LNCAP (cell line): ENCODE measurements around the gene HOXB2.

Experiments used
- TF ChIP-seq, protein P1 (sequence below): fragments of 450-650 bp; IDR thresholded peaks from 2 replicates; pipeline ENCODE4 v1.5.1; 2017; ENCODE audit warnings: mild to moderate bottlenecking

Gene HOXB2

DNA sequence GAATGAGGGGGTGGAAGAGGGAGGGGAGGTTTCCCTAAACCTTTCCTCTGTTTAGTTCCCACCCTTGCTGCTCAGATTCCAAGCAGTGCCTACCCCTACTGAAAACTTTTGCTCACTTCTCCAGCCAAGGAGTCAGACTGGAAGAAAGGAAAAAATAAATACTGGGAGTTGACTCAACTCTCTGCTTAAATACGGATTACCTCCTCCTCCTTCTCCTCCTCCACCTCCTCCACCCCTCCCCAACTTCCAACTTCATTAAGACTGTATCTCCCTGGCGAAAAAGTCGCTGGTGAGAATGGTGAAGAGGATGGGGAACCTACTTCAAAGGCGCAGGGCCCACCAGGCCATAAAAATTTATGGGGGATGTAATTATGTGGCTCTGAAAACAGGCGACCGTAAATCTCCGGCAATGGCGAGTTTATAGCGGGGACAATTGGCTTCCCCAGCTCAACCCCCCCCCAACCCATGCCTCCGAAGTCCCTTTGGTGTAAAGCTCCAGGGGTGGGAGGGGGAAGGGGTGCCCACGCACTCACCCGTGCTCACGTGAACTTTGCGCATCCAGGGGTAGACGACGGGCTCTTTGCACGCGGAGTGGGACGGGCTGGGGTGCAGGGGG is 32.5 kb upstream of the HOXB2 start:
- TF ChIP-seq, protein P1, sequence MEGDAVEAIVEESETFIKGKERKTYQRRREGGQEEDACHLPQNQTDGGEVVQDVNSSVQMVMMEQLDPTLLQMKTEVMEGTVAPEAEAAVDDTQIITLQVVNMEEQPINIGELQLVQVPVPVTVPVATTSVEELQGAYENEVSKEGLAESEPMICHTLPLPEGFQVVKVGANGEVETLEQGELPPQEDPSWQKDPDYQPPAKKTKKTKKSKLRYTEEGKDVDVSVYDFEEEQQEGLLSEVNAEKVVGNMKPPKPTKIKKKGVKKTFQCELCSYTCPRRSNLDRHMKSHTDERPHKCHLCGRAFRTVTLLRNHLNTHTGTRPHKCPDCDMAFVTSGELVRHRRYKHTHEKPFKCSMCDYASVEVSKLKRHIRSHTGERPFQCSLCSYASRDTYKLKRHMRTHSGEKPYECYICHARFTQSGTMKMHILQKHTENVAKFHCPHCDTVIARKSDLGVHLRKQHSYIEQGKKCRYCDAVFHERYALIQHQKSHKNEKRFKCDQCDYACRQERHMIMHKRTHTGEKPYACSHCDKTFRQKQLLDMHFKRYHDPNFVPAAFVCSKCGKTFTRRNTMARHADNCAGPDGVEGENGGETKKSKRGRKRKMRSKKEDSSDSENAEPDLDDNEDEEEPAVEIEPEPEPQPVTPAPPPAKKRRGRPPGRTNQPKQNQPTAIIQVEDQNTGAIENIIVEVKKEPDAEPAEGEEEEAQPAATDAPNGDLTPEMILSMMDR: no peak

DNA sequence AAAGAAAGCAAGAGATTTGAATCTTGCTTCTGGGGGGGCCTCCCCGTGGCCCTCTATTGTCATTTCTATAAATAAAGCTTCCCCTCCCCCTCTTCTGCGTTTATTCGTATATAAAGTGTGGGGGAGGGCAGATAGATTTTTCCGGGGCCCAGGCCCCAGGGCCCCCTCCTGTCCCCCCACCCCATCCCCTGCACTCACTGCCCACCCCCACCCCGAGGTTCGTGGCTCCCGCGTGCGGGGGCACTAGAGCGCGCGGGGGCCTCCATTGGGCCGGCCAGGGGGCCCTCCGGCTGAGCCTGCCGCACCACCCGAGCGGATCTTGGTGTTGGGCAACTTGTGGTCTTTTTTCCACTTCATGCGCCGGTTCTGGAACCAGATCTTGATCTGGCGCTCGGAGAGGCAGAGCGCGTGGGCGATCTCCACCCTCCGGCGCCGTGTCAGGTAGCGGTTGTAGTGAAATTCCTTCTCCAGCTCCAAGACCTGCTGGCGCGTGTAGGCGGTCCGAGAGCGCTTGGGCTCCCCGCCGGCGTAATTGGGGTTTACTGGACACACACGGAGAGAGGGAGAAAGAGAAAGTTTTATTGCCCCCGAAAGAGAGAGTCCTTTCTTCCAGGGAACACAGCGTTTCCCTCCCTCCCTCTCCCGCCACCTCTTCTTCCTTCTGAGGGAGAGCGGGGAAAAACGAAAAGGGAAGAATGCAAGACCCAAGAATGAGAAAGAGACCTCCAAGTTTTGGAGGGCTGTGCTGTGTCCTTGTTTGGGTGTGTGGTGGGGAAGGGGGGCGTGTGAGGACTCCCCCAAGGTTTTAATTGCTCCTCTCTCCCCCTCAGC is 31.8 kb upstream of the HOXB2 start:
- TF ChIP-seq, protein P1: no peak

DNA sequence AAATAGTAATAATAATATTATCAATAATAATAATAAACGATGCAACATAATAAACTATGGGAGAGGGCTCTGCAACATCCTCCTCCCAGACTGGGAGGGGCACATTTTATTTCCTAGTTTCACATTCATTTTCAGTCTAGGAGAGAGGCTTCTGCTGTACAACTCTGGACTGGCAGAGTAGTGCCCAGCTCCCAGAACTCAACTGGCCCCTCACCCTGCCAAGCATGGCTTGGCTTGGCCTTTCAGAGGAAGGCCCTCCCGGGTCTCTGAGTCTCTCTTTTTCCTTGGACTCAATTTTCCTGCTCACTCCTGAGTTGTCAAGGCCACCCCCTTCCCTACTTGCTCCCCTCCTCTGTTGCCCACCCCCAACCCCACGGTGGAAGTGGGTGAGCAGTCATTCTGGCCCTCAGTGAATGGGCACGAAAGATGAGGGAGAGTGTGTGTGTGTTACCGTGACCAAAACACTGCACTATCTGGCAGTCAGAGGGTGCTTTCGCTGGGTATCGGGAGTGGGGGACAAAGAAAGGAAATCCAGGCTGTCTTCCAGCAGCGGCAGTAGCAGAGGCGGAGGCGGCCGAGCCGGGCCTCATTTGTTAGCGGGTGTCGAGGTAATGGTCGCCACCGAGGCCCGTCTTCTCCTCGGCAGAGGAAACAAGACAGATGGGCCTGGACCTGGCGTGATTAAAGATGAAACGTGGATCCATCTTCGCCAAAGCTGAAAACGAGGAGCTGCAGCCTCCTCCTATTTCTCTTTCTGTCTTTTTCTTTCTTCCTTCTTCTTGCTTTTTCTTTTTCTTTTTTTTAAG is 31.0 kb upstream of the HOXB2 start:
- TF ChIP-seq, protein P1: no peak

DNA sequence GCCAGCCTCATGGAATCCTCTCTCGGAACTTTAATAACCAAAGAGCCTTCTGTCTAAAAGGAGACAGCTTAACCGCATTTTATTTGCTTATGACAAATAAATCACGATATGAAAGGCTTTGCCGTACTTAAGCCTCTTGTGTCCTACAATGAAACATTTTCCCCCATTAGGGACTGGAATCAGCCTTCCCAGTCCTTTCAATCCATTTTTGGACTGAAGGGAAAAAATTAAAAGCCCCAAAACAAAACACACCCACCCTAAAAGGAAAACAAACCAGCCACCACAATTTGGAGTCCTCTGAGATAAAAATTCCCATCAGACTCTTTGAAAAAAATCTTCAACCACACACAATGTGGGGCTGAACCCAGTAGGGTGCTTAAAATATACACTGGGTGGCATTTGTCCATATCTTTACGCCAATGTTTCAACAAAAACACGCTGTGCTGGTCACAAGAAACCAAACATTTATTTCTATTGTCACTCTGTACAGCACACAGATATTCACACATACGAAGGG is 30.2 kb upstream of the HOXB2 start:
- TF ChIP-seq, protein P1: no peak

DNA sequence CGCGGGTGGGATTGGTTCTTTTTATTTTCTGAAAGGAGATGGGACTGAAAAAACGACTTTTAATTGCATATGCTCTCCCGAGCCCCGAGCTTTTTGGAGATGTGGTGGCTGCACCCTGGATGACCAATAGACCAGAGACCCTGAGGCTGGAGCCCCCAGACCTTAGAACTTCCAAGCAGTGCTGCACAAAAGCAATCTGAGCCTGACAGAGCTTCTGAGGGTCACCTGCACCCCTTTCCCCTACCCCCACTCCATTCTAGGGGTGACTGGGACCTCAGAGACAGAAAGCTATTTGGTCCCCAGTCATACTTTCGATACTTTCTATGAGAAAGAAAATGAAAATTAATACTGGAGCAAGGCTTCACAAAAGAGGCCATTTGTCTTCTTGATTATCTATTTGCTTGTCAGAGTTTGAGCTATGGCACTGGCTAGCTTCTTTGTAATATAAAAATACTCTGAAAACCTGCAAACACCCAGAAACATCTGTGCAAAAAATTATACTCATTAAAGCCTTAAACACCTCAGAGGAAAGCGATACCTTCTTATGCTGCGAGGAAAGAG is 29.7 kb upstream of the HOXB2 start:
- TF ChIP-seq, protein P1: no peak

DNA sequence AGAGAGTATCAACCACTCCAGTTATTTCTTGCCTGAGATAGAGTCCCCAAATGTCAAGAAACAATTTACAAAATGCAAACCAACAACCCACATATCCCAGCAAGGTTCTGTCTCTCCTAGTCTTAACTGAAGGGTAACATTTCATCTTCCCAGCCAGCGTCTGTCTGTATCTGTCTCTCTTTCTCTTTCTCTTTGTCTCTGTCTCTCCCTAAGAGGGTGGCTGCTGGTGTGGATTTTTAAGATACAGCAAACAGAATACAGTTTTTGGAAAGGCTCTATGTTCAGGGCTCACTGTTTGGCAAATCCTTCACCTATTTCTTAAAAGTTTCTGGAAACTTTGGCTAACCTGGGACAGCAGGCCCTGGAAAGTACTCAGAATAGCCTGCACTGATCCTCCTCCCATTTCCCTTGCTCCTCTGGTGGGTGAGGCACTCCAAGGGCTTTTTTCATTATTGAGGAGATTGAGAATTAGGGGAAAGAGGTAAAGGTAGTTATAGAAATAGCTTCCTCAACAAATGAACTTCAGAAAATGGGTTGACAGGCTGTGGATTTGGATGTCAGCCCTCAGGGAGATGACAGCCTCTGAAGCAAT is 27.0 kb upstream of the HOXB2 start:
- TF ChIP-seq, protein P1: no peak
